Lower leg skin (tissue), 3 donors: ENCODE data around the gene NT5DC3.

ENCODE experiments used
- CTCF ChIP-seq, 3 donors: fragments of 450-650 bp; IDR thresholded peaks; one replicate each; pipeline ENCODE4 v1.5.1; 2016; ENCODE audit warnings: antibody characterized with exemption in 3 of 3, mild to moderate bottlenecking in 3 of 3, moderate library complexity in 2 of 3
- POLR2A ChIP-seq, 2 donors: fragments of 450-650 bp; IDR thresholded peaks; one replicate each; pipeline ENCODE4 v1.6.1; 2016 to 2017; ENCODE audit warnings: antibody characterized with exemption in 2 of 2, mild to moderate bottlenecking in 1 of 2, moderate library complexity in 1 of 2

DNA sequence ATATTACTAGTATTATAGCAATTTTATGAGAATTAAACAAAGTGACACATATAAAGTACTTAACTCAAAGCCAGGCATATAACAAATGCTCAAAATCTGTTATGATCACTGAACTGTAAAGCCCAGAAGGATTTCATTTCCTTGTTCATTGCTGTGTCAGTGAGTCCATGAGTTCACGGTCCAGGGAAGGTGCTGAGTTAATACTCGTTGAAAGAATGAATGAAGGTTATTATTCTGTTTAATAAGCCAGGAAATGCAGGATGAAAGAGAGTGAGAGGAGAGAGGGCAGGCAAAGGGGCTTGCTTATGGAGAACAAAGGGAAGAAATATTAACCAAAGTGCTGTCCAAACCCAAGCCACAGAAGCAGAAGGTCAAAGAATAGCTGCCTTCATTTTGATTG lies 40.2 kb upstream of the NT5DC3 start:
- TF ChIP-seq CTCF (IDR thresholded peaks at IDR 0.05): no peak
- no peak for TF ChIP-seq POLR2A (IDR thresholded peaks at IDR 0.05)
